AG20443 (cell line): Measurements from ENCODE around the gene TNNT3.
A peak's percentile ranks its signal among the peaks of the same experiment; 100 is the strongest.
"Not testable (repeated sequence)": the region's sequence is repeated elsewhere in the genome, so short reads cannot be mapped to it uniquely, and the experiment has no call there.

Source experiments
- DNase-seq: peaks from one replicate; pipeline ENCODE4 v3.0.0; 2012; ENCODE audit warnings: low spot score, mixed read lengths

Gene TNNT3

GRCh38 chr11:1935156-1936071 is 15.9 kb downstream of the TNNT3 start:
- DNase-seq, result peak; percentile 13

DNA sequence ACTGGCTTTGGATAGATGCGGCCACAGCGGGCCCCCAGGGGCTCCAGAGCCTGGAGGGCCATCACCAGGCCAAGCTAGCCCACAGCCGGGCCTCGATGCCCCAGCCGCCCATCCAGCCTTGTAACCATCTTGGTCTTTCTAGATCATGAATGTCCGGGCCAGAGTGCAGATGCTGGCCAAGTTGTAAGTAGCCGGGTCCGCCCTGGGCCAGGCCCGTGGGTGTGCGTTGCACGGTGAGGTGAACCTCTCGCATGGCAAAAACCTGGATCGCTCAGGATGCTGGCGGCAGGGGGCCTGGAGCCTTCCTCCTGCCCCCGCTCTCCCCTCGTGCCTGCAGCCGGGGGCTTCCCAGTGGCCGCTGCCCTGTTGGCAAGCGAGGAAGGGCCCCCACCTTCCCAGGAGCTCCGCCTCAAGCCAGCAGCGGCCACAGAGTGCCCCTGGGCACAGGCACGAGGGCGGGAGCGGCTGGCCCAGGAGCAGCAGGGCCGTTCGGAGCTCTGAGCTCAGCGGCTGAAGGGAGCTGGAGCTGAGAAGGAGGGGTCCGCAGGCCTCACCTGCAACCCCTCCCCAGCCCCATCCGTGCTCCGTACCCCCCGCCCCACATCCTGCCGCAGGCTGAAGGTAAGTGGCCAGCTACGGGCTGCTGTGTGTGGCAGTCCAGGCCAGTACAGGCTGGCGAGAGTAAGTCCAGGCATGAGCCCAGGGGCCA is 16.7 kb downstream of the TNNT3 start:
- DNase-seq, result peak; percentile 7

- DNase-seq, result peak; percentile 6
Observed at GRCh38 chr11:1936781-1937615, 17.5 kb downstream of the TNNT3 start.

DNA sequence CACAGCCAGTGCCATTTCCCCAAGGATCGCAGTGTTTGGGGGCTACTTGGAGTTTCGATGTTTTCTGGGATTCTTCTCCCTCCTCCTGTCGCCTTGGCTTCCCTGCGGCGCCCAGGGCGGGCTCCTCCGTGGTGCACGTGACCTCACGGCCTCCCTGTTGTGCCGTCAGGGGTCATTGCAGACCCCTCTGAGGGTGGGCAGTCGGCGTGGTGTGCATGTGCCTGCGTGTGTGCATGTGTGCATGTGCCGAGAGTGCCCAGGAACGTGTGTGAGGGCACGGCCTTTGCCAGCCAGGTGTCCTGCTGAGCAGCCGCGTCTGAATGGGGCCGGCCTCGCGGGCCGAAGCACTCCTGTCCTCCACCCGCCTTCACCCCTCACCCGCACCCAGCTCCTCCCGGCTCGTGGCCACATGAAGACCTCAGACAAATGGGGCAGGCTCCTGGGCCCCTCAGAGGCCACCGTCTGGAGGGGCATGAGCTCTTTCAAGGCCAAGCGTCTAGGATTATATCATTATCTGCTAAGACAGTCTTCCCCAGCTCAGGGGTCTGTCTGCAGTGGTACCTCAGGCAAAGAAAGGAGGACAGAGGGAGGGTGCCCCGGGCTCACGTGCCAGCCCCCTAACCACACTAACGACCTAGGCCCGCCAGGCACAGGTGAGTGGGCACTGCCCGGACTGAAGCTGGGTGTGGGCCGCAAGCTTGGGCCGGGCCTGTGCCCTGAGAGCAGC is 18.3 kb downstream of the TNNT3 start:
- no peak for DNase-seq

DNA sequence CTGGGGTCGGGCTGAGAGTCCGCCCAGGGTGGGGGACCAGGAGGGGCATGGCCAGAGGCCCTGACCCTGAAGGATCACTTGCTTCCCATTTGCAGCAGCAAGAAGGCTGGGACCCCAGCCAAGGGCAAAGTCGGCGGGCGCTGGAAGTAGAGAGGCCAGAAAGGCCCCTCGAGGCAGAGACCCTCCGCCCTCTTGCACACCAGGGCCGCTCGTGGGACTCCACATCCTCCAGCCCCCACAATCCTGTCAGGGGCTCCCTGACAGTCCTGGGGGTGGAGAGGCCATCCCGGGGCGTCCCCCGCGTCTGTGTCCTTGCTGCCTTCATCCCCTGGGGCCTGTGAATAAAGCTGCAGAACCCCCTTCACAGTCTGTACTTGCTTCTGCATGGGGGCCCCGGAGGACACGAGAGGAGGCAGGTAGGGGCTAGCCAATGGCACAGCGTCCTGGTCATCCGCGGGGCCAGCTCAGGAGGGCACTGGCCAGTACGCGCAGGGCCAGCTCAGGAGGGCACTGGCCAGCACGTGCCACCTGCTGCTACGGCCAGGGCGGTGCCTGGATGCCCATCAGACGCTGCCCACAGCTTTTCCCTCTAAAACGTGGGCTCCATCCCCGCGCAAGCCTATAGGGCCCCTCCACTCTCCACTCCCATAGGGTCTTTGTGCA is 19.0 kb downstream of the TNNT3 start:
- DNase-seq, result no peak

- DNase-seq, result peak; percentile 19
Observed at GRCh38 chr11:1939006-1939625, 19.6 kb downstream of the TNNT3 start.

DNA sequence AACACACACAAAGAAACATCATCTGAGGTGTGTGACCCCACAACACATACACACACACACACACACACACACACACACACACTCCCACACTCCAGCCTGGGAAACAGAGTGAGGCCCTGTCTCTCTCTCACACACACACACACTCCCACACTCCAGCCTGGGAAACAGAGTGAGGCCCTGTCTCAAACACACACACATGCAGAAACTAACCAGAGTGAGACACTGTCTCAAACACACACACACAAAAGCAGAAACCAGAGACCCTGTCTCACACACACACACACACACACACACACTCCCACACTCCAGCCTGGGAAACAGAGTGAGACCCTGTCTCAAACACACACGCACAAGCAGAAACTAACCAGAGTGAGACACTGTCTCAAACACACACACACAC is 20.3 kb downstream of the TNNT3 start:
- DNase-seq, result not testable (repeated sequence)

DNA sequence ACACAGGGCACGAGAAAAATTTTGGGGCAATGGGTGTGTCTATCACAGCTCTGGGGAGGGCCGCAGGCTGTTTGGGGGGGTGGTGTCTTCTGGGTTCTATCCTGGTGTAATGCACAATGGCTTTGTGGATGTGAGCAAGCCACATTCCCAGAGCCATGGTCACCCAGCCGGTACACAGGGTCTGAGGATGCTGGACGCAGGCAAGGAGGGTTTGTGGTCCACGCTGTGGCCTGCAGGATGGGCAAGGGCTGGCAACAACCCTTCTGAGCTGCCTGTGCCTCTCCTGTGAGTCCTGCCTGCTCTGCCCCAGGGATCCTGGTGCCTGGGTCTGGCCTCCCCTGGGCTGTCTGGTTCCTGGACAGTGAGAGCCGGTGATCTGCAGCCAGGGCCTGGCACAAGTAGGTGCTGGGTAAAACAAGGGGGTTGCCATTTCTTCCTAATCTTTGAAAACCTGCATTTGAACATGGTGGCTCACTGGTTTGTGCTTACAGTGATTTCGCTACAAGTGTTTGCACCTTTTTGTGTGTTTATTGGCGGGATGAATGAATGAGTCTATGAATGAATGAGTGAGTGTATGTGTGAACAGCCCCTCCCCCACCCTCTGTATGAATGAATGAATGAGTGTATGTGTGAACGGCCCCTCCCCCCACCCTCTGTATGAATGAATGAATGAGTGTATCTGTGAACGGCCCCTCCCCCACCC is 23.2 kb downstream of the TNNT3 start:
- DNase-seq, result no peak

DNA sequence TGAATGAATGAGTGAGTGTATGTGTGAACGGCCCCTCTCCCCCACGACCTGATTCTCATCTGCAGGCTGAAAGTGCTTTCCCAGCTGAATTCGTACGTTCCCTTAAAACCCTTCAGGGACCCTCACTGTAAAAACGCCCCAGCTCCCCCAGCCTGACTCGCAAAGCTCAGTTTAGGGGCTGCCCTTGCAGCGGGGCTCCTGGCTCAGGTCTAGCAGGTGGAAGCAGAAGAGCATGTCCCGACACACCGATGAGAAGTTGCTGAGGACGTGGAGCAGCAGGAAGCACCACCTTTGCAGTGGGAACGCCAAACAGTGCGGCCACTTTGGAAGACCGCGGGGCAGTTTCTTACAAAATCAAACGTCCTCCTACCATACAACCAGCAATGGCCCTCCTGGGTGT is 24.1 kb downstream of the TNNT3 start:
- no peak for DNase-seq

- DNase-seq, result peak; percentile 9
Observed at GRCh38 chr11:1943977-1944376, 24.5 kb downstream of the TNNT3 start.

- DNase-seq, result no peak
Observed at GRCh38 chr11:1946812-1947484, 27.4 kb downstream of the TNNT3 start, which contains the start of gene MRPL23. Gene MRPL23 (plus strand): TSS chr11:1947332. CDS start chr11:1947363, 31 bp downstream.

DNA sequence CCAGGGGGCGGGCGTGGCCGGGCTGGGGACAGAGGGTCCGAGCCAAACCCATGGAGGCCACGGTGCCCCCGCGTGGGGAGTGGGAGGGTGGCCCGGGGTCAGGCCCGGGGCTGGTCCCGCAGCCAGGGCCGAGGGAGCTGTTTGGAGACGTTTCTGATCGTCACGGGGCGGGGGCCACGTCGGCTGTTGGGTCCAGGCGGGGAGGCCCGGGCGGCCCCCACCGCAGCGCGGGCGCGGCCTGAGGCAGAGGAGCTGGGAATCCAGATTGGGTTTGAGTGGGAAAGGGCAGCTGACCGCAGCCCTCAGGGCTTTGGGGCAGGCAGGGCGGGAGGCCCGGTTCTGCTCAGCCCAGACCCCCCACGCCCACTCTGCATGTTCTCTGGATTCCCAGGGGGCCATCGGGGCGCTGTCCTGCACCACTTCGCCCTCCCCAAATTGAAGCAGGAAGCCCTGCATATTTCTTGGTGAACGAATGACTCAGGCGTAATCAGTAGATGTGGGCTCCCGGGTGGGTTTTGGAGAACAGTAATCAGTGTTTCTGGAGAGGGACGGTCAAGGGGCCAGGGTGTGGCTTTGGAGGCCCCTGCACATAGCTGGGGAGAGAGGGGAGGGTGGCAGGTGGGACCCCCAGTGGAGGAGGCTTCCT is 28.2 kb downstream of the TNNT3 start:
- no peak for DNase-seq

DNA sequence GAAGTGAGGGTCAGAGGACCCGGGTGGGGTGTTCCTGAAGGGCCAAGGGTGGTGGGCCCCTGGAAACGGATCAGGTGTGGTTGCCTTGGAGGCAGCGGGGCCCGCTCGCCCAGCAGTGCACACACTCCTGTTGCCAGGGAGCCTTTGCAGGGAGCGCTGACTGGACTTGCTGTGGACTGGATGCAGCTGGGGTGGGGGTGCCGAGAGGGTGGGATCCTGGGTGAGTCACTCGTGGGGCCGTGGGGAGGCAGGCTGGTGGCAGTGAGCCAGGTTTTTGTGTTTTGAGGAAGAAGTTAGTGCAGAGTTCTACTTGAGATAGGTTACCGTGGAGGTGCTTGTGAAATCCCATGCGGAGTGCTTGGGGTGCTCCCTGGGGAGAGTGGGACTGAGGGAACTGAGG is 28.9 kb downstream of the TNNT3 start:
- DNase-seq, result no peak

- DNase-seq, result no peak
Observed at GRCh38 chr11:1949302-1949701, 29.8 kb downstream of the TNNT3 start.

DNA sequence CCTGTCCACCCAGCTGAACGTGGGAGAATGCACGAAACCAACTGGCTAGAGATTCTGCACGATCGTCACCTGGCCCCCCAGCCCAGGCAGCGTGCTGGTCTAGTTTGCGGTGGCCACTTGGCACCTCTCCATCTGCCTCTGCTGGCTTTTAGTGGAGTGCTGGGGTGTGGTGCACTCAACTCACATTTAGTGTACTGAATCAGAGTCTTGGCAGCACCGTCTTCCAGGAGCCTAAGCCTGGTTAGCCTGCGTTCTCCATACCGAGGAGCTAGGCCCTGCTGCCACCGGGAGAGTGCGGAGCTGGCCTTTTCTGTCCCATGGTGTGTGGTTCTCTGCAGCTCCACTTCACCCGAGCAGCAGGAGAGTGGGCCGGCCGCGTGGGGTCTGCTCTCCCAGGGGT is 30.4 kb downstream of the TNNT3 start:
- no peak for DNase-seq

- no peak for DNase-seq
Observed at GRCh38 chr11:1952806-1953482, 33.4 kb downstream of the TNNT3 start.

GRCh38 chr11:1953489-1954266 is 34.2 kb downstream of the TNNT3 start:
- no peak for DNase-seq
